GM10248 (cell line): ENCODE data around the gene BACH2.

Experiments
- CTCF ChIA-PET: fragments of 300-600 bp; sonication (Branson Sonifier 250); formaldehyde crosslinking; extraction: SDS; loops from one replicate; lab custom pipeline; 2021; ENCODE audit warnings: antibody characterized with exemption; lab: Yijun Ruan, JAX
- POLR2A ChIA-PET: fragments of 350-650 bp; sonication (Branson Sonifier 250); formaldehyde crosslinking; extraction: SDS; loops from one replicate; lab custom pipeline; 2020; ENCODE audit warnings: antibody characterized with exemption; lab: Yijun Ruan, JAX
- DNase-seq: peaks from one replicate; pipeline ENCODE4 v3.0.0; 2012; ENCODE audit errors: extremely low spot score
- TF ChIP-seq, protein P1 (sequence below): IDR thresholded peaks from 2 replicates; pipeline ENCODE4 v1.5.1; 2012; ENCODE audit warnings: mild to moderate bottlenecking, low read depth; ENCODE audit errors: extremely low read depth, missing control alignments, control extremely low read depth

Gene BACH2

DNA sequence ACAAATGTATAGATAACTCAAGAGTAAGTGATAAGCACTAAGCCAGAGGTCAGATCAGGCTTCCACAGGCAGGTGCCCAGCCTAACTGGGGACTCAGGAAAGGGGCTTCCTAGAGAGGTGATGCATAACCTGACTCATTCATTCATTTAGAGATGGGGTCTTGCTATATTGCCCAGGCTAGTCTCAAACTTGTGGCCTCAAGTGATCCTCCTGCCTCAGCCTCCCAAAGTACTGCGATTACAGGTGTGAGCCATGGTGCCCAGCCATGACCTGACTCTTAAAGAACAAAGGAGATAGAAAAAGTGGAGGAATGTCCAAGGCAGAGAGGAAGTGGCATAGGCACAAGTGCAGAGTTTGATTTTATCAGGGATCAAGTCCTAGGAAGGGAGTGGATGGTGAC, 360.5 kb downstream of the BACH2 start:
- POLR2A ChIA-PET, result no interaction called here
- TF ChIP-seq, protein P1, sequence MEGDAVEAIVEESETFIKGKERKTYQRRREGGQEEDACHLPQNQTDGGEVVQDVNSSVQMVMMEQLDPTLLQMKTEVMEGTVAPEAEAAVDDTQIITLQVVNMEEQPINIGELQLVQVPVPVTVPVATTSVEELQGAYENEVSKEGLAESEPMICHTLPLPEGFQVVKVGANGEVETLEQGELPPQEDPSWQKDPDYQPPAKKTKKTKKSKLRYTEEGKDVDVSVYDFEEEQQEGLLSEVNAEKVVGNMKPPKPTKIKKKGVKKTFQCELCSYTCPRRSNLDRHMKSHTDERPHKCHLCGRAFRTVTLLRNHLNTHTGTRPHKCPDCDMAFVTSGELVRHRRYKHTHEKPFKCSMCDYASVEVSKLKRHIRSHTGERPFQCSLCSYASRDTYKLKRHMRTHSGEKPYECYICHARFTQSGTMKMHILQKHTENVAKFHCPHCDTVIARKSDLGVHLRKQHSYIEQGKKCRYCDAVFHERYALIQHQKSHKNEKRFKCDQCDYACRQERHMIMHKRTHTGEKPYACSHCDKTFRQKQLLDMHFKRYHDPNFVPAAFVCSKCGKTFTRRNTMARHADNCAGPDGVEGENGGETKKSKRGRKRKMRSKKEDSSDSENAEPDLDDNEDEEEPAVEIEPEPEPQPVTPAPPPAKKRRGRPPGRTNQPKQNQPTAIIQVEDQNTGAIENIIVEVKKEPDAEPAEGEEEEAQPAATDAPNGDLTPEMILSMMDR, result no peak
- CTCF ChIA-PET, result interaction anchor here (9.6 kb wide), 1 partner anchor 543 kb away, joined by 136 read pairs; no protein-coding TSS in a partner anchor
- DNase-seq, result no peak

DNA sequence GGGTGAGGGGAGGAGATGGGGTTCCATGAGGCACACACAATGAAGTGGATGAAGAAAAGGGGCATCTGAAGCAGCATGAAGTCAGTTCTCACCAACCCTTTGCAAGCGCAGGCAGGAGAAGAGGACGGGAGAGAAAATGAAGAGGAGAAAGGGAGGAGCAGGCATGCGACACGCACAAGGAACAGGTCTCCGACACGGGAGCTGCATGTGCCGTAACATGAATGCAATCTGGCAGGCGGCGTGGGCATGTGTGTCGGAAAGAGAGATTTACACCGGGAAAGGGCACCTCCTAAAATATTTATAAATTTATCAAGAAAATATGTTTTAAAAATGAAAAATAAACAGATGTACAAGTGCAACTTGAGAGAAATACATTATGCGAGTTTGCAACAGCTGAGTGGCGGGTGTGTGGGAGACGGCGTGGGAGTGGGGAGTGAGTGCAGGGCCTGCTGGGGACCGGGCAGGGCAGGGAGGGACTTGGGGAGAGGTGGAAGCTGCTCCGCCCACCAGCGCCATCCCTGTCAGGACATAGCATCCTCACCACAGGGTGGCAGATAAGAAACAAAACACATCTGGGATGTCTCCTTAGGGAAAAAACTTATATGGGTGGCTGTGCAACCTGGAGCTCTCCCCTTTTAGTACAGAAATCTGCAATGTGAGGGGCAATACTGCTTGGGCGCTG, 361.8 kb downstream of the BACH2 start:
- ChIA-PET CTCF (no interaction called here), POLR2A (no interaction called here)

DNA sequence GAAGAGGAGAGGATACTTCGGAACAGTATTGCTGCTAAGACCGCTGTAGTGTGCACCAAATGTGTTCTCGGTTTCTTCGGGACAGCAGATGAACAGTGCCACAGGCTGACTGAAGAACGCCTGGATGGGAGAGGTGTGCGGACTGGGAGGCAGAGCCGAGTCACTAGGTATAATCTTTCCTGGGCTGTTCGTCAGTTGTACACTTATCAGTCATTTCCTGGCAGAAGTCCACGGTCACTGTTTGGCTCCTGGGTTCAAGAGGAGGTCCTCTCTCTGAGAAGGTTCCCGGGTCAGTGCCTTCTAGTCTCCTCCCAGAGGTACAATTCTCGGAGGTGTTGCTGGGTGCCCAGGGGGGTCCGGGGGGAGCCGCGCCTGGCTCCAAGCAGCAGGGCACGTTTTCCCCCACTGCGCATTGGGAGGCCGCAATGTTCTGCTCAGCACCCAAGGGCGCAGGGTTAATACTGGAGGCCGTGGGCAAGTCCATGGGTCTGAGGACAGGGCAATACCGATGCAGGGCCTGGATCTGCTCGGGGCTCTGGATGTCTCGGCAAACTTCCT, 364.3 kb downstream of the BACH2 start:
- CTCF ChIA-PET, result no interaction called here
- TF ChIP-seq, protein P1, result no peak
- no peak for DNase-seq
- POLR2A ChIA-PET, result no interaction called here

More for the DNA sequence above, 361.8 kb downstream of the BACH2 start:
- TF ChIP-seq, protein P1, result no peak
- DNase-seq, result no peak

DNA sequence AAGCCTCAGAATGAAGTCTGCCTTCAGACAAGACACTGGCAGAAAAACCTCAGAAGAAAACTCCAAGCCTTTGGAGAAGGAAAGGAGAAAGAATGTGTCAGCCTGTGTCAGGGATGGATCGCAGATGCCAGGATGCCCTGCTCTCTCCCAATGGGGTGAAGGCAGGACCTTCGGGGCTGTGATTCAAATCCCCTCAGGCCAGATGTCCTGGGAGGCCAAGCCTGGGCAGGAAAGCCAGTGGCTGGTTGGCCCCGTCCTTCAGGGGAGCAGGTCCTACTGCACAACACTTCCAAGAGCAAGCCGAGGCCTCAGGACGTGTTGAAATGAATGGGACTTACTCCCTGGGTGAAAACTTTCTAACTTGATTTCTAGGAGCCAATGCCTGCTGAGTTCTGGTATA, 365.9 kb downstream of the BACH2 start:
- CTCF ChIA-PET, result no interaction called here
- DNase-seq, result no peak
- TF ChIP-seq, protein P1, result no peak
- POLR2A ChIA-PET, result no interaction called here

DNA sequence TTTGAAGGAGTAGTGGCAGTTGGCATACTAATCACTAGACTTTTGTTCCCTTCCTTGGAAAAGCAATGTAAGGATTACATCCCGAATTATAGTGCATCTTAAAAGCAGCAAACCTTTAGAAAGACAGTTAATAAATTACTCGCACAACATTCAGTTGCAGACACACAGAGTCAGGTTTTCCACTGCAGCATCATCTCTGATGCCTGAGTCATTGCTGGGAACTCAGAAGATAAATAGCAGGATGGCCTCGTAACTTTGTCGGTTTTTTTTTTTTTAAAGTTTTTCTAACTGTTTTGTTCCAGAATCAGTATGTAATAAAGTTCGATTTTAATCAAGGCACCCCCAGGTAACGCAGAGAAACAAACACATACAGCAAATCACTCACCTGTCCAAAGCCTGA, 368.0 kb downstream of the BACH2 start:
- TF ChIP-seq, protein P1, result no peak
- ChIA-PET POLR2A (no interaction called here), CTCF (interaction anchor here (1.1 to 1.2 kb wide), 2 partner anchors 12 to 43 kb away, joined by 3 to 4 read pairs; no protein-coding TSS in a partner anchor)
- DNase-seq, result no peak

DNA sequence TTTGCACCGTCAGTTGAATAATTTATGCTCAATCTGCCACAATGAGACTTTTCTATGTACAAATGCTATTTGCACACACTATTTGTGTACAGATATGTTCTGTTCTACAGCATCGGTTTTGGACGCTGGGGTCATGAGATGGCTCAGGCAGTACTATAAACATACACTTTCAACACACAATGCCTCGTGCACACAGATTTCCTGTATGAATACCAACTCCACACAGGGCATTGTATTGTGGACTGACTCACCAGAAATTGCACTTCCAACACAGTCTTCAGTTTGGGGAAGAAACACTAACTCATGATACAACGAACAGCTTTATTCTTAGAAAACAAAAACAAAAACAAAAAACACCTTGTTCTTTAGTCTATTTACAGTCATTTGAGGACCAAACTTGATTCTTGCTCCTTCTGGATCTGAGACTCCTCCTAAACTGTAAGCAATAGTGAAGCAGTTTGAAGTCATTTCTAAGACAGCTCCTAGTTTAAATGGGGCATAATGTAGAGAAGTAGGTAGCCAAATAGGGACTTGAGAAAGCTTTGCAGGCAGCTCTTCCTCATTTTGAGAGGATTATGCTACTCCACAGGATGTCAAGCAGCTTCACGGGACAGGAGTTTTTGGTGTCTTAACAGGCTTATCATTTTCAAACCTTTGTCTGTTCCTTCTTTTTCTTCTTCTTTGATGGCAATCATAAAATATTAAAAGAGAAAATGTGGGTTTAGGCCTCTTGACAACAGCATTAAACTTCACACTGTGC, 368.7 kb downstream of the BACH2 start:
- DNase-seq, result no peak
- CTCF ChIA-PET, result interaction anchor here (1.1 to 1.4 kb wide), 3 partner anchors 12 to 551 kb away, joined by 3 to 4 read pairs (median 3); no protein-coding TSS in a partner anchor

More for the DNA sequence above, 368.7 kb downstream of the BACH2 start:
- TF ChIP-seq, protein P1, result no peak
- POLR2A ChIA-PET, result no interaction called here
